ENCODE measurements around the gene SENP1. TPM values are rescaled to one million over a fixed set of nuclear protein-coding genes. Genes with fewer than 3 reads are reported as not detected.

Gene SENP1
- total and polyA plus RNA-seq, 12 donors: 2.1 to 10.7 (median 8.5) TPM

GRCh38 chr12:48045061-48045846 lies 60.6 kb downstream of the SENP1 start:
- WGBS, 2 donors: 94 to 97% methylated on average over 6 of the region's 6 CpGs
- no peaks in the 10 kb centered on the region for H3K4me1 ChIP-seq
- intact Hi-C loops (cut with DNase I): loop anchor here in 1 of 10 donors (5.0 kb wide), 1 partner anchor 38 kb away; no protein-coding TSS in a partner anchor
- H3K27me3 ChIP-seq: no peaks in the 10 kb centered on the region
- no peak for DNase-seq
- no peak for TF ChIP-seq CTCF (IDR thresholded peaks at IDR 0.05)
- H3K27ac ChIP-seq: no peak overlapping the region
- no peak overlapping the region for H3K4me3 ChIP-seq
- peaks cover 0 to 84% (median 39%) of the 10 kb centered on the region in 9 donors for H3K36me3 ChIP-seq
- no peaks in the 10 kb centered on the region for H3K9me3 ChIP-seq
- ATAC-seq: no peak

GRCh38 chr12:48044396-48044795 lies 61.5 kb downstream of the SENP1 start:
- intact Hi-C loops (cut with DNase I): no loop called here
- Histone ChIP-seq H3K27me3 (no peaks in the 10 kb centered on the region), H3K9me3 (no peaks in the 10 kb centered on the region), H3K27ac (no peak overlapping the region), H3K36me3 (peaks cover 0 to 75% (median 39%) of the 10 kb centered on the region in 9 donors), H3K4me1 (no peaks in the 10 kb centered on the region), H3K4me3 (no peak overlapping the region)
- DNase-seq (no peak), ATAC-seq (no peak)
- WGBS, 2 donors: 93 to 96% methylated on average over 7 of the region's 7 CpGs
- no peak for TF ChIP-seq CTCF (IDR thresholded peaks at IDR 0.05)

- Histone ChIP-seq H3K4me1 (no peaks in the 10 kb centered on the region), H3K27ac (no peak overlapping the region), H3K27me3 (no peaks in the 10 kb centered on the region), H3K36me3 (peaks cover 0 to 69% (median 39%) of the 10 kb centered on the region in 9 donors), H3K9me3 (no peaks in the 10 kb centered on the region), H3K4me3 (no peak overlapping the region)
- TF ChIP-seq CTCF (IDR thresholded peaks at IDR 0.05): no peak
- WGBS, 2 donors: 81 to 90% methylated on average over 4 of the region's 4 CpGs
- DNase-seq: no peak
- intact Hi-C loops (cut with DNase I): no loop called here
- ATAC-seq: no peak
Measured at GRCh38 chr12:48043771-48044170, 62.1 kb downstream of the SENP1 start.

GRCh38 chr12:48041591-48042423 lies 64.1 kb downstream of the SENP1 start:
- TF ChIP-seq CTCF (IDR thresholded peaks at IDR 0.05): no peak
- H3K27ac ChIP-seq: no peak overlapping the region
- peaks cover 0 to 6% (median 0%) of the 10 kb centered on the region in 9 donors for H3K4me1 ChIP-seq
- peaks cover 0 to 49% (median 27%) of the 10 kb centered on the region in 9 donors for H3K36me3 ChIP-seq
- ATAC-seq: no peak
- no peak overlapping the region for H3K4me3 ChIP-seq
- H3K9me3 ChIP-seq: no peaks in the 10 kb centered on the region
- 82 to 85% methylated on average over 5 of the region's 5 CpGs for WGBS, 2 donors
- H3K27me3 ChIP-seq: no peaks in the 10 kb centered on the region
- DNase-seq: no peak
- intact Hi-C loops (cut with DNase I): no loop called here

All from heart right ventricle (tissue), 16 donors.